ENCODE measurements around the gene TTL.

DNA sequence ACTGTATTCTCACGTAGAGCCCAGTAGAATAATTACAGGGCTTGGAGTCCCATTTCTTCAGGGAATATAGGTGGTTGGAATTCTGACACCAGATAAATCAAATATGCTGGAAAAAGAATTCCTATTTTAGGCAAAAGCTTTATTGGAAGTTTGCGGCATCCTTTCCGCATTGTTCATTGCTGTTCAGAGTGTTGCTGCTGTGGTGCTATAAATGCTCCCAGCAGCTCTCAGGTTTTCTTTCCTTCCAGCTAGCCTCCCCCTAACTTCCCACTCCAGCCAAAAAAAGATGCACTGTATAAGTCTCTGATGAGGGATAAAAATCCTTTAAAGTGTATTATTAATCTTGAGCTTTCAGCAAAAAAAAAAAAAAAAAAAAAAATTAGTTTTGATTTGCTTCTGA lies 34.8 kb downstream of the TTL start:
- TF ChIP-seq, protein P1, sequence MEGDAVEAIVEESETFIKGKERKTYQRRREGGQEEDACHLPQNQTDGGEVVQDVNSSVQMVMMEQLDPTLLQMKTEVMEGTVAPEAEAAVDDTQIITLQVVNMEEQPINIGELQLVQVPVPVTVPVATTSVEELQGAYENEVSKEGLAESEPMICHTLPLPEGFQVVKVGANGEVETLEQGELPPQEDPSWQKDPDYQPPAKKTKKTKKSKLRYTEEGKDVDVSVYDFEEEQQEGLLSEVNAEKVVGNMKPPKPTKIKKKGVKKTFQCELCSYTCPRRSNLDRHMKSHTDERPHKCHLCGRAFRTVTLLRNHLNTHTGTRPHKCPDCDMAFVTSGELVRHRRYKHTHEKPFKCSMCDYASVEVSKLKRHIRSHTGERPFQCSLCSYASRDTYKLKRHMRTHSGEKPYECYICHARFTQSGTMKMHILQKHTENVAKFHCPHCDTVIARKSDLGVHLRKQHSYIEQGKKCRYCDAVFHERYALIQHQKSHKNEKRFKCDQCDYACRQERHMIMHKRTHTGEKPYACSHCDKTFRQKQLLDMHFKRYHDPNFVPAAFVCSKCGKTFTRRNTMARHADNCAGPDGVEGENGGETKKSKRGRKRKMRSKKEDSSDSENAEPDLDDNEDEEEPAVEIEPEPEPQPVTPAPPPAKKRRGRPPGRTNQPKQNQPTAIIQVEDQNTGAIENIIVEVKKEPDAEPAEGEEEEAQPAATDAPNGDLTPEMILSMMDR (IDR thresholded peaks at IDR 0.05) = no peak
- no peak for TF ChIP-seq RCOR1 (IDR thresholded peaks at IDR 0.05; ENCODE audit: low read length)
- no peak for TF ChIP-seq NFIC (IDR thresholded peaks at IDR 0.05; ENCODE audit: borderline replicate concordance)
- TF ChIP-seq, protein P2, sequence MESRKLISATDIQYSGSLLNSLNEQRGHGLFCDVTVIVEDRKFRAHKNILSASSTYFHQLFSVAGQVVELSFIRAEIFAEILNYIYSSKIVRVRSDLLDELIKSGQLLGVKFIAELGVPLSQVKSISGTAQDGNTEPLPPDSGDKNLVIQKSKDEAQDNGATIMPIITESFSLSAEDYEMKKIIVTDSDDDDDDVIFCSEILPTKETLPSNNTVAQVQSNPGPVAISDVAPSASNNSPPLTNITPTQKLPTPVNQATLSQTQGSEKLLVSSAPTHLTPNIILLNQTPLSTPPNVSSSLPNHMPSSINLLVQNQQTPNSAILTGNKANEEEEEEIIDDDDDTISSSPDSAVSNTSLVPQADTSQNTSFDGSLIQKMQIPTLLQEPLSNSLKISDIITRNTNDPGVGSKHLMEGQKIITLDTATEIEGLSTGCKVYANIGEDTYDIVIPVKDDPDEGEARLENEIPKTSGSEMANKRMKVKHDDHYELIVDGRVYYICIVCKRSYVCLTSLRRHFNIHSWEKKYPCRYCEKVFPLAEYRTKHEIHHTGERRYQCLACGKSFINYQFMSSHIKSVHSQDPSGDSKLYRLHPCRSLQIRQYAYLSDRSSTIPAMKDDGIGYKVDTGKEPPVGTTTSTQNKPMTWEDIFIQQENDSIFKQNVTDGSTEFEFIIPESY (IDR thresholded peaks at IDR 0.05; ENCODE audit: borderline replicate concordance, low read depth) = no peak
- TF ChIP-seq, protein P3, sequence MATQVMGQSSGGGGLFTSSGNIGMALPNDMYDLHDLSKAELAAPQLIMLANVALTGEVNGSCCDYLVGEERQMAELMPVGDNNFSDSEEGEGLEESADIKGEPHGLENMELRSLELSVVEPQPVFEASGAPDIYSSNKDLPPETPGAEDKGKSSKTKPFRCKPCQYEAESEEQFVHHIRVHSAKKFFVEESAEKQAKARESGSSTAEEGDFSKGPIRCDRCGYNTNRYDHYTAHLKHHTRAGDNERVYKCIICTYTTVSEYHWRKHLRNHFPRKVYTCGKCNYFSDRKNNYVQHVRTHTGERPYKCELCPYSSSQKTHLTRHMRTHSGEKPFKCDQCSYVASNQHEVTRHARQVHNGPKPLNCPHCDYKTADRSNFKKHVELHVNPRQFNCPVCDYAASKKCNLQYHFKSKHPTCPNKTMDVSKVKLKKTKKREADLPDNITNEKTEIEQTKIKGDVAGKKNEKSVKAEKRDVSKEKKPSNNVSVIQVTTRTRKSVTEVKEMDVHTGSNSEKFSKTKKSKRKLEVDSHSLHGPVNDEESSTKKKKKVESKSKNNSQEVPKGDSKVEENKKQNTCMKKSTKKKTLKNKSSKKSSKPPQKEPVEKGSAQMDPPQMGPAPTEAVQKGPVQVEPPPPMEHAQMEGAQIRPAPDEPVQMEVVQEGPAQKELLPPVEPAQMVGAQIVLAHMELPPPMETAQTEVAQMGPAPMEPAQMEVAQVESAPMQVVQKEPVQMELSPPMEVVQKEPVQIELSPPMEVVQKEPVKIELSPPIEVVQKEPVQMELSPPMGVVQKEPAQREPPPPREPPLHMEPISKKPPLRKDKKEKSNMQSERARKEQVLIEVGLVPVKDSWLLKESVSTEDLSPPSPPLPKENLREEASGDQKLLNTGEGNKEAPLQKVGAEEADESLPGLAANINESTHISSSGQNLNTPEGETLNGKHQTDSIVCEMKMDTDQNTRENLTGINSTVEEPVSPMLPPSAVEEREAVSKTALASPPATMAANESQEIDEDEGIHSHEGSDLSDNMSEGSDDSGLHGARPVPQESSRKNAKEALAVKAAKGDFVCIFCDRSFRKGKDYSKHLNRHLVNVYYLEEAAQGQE (IDR thresholded peaks at IDR 0.05; ENCODE audit: low read depth, low read length) = no peak
- no peak for TF ChIP-seq SIN3A (IDR thresholded peaks at IDR 0.05; ENCODE audit: borderline replicate concordance, low read depth, low read length)
- TF ChIP-seq, protein P4, sequence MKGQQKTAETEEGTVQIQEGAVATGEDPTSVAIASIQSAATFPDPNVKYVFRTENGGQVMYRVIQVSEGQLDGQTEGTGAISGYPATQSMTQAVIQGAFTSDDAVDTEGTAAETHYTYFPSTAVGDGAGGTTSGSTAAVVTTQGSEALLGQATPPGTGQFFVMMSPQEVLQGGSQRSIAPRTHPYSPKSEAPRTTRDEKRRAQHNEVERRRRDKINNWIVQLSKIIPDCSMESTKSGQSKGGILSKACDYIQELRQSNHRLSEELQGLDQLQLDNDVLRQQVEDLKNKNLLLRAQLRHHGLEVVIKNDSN (IDR thresholded peaks at IDR 0.05; ENCODE audit: borderline replicate concordance, low read depth) = no peak
- TF ChIP-seq, protein P5, sequence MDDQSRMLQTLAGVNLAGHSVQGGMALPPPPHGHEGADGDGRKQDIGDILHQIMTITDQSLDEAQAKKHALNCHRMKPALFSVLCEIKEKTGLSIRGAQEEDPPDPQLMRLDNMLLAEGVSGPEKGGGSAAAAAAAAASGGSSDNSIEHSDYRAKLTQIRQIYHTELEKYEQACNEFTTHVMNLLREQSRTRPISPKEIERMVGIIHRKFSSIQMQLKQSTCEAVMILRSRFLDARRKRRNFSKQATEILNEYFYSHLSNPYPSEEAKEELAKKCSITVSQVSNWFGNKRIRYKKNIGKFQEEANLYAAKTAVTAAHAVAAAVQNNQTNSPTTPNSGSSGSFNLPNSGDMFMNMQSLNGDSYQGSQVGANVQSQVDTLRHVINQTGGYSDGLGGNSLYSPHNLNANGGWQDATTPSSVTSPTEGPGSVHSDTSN (IDR thresholded peaks at IDR 0.05) = no peak
- TF ChIP-seq POLR2AphosphoS5 (IDR thresholded peaks at IDR 0.05; ENCODE audit: low read depth, low read length) = no peak

Data from SK-N-SH (cell line).